B cell (primary cell): ENCODE results near the gene LY9. TPM values are rescaled to one million over a fixed set of nuclear protein-coding genes. Genes with fewer than 3 reads are reported as not detected.

Experiments
- ATAC-seq: fragments of 200-7000 bp; cut with Tn5 transposase; one replicate; pipeline ENCODE4 v1.10.0; 2021; ENCODE audit warnings: low read depth, mild to moderate bottlenecking, moderate number of reproducible peaks, moderate library complexity
- CTCF ChIA-PET: fragments of 350-600 bp; sonication (Branson Sonifier 250); formaldehyde crosslinking; loops from one replicate; lab custom pipeline; 2021; ENCODE audit warnings: antibody characterized with exemption, inconsistent platforms; lab: Charles Lee
- POLR2A ChIA-PET: fragments of 350-600 bp; sonication (Branson Sonifier 250); formaldehyde crosslinking; loops from one replicate; lab custom pipeline; 2021; ENCODE audit warnings: antibody characterized with exemption; lab: Charles Lee
- DNase-seq: peaks from one replicate; pipeline ENCODE4 v3.0.0; 2013
- H2AFZ ChIP-seq: 2 replicates; pipeline ENCODE4 v1.6.1; 2012; ENCODE audit warnings: mild to moderate bottlenecking, low read depth, low read length; ENCODE audit not compliant: insufficient read depth, poor library complexity, severe bottlenecking
- H3K27ac ChIP-seq, 2 donors: 1 replicate in 1 of 2; 2 replicates in 1 of 2; pipeline ENCODE4 v1.5.1; 2012 to 2013; ENCODE audit warnings: low read length in 2 of 2, mild to moderate bottlenecking in 2 of 2, moderate library complexity in 1 of 2
- H3K27me3 ChIP-seq, 4 experiments: fragments of 200-600 bp in 1 of 4; sonication (generic) in 1 of 4; replicated peaks in 1 of 4; 1 replicate in 2 of 4; 2 replicates in 2 of 4; pipeline versions ENCODE4 v1.6.1 to v1.7.0; 2013 to 2016; ENCODE audit warnings: low read length in 3 of 4, mild to moderate bottlenecking in 2 of 4, mixed read lengths in 1 of 4, moderate library complexity in 1 of 4; ENCODE audit not compliant: insufficient read depth in 4 of 4, control insufficient read depth in 3 of 4; ENCODE audit errors: control extremely low read depth in 1 of 4
- H3K36me3 ChIP-seq, 2 experiments: replicated peaks in 1 of 2; 1 replicate in 1 of 2; 2 replicates in 1 of 2; pipeline versions ENCODE4 v1.6.1 to v1.7.1; 2013; ENCODE audit warnings: low read length in 1 of 2; ENCODE audit not compliant: insufficient read depth in 2 of 2, control insufficient read depth in 1 of 2; ENCODE audit errors: control extremely low read depth in 1 of 2, extremely low read depth in 1 of 2
- H3K4me1 ChIP-seq, 2 donors: fragments of 200-600 bp in 1 of 2; sonication (generic) in 1 of 2; 1 replicate in 1 of 2; 2 replicates in 1 of 2; pipeline versions ENCODE4 v1.5.1 to v1.6.1; 2013 to 2017; ENCODE audit warnings: low read length in 2 of 2; ENCODE audit not compliant: control insufficient read depth in 2 of 2, insufficient read depth in 2 of 2
- H3K4me2 ChIP-seq: replicated peaks from 2 replicates; pipeline ENCODE3; 2012; ENCODE audit warnings: mild to moderate bottlenecking, low read depth, low read length; ENCODE audit not compliant: poor library complexity, severe bottlenecking
- H3K4me3 ChIP-seq, 5 experiments: fragments of 200-600 bp in 1 of 5; sonication (generic) in 1 of 5; 1 replicate in 3 of 5; 2 replicates in 2 of 5; pipeline versions ENCODE4 v1.5.1 to v1.7.0; 2011 to 2016; ENCODE audit warnings: low read length in 4 of 5, mild to moderate bottlenecking in 4 of 5, low read depth in 2 of 5, control low read depth in 1 of 5, moderate library complexity in 1 of 5; ENCODE audit not compliant: insufficient read depth in 1 of 5; ENCODE audit errors: control extremely low read depth in 1 of 5, extremely low read depth in 1 of 5
- H3K79me2 ChIP-seq: fragments of 200-600 bp; sonication (generic); one replicate; pipeline ENCODE4 v1.6.0; 2016; ENCODE audit warnings: low read length; ENCODE audit not compliant: control insufficient read depth, insufficient read depth
- H3K9ac ChIP-seq: fragments of 200-600 bp; sonication (generic); 2 replicates; pipeline ENCODE4 v1.6.1; 2017; ENCODE audit warnings: mild to moderate bottlenecking, low read length, moderate library complexity
- H3K9me3 ChIP-seq, 3 donors: one replicate each; pipeline versions ENCODE4 v1.6.1 to v1.7.1; 2013; ENCODE audit warnings: low read length in 2 of 3; ENCODE audit not compliant: control insufficient read depth in 2 of 3, insufficient read depth in 1 of 3; ENCODE audit errors: control extremely low read depth in 1 of 3
- H4K20me1 ChIP-seq: 2 replicates; pipeline ENCODE4 v1.6.0; 2012; ENCODE audit warnings: mild to moderate bottlenecking, low read length; ENCODE audit not compliant: insufficient read depth, control insufficient read depth, poor library complexity, severe bottlenecking
- H3K27ac Mint-ChIP-seq: one replicate; pipeline ENCODE4 v1.8.0; 2021; ENCODE audit warnings: mixed read lengths
- H3K27me3 Mint-ChIP-seq: one replicate; pipeline ENCODE4 v1.8.0; 2021; ENCODE audit warnings: mixed read lengths
- H3K4me1 Mint-ChIP-seq: one replicate; pipeline ENCODE4 v1.8.0; 2021; ENCODE audit warnings: mixed read lengths
- H3K4me3 Mint-ChIP-seq: one replicate; pipeline ENCODE4 v1.8.0; 2021; ENCODE audit warnings: mixed read lengths
- H3K9me3 Mint-ChIP-seq: one replicate; pipeline ENCODE4 v1.8.0; 2022; ENCODE audit warnings: mixed read lengths; ENCODE audit not compliant: insufficient read depth
- CTCF ChIP-seq: fragments of 200-600 bp; IDR thresholded peaks from one replicate; pipeline ENCODE4 v1.8.0; 2022; ENCODE audit warnings: antibody characterized with exemption, mild to moderate bottlenecking
- EZH2 ChIP-seq: IDR thresholded peaks from 2 replicates; pipeline ENCODE4 v1.6.1; 2012; ENCODE audit warnings: borderline replicate concordance, low read depth, mild to moderate bottlenecking, moderate library complexity, low read length; ENCODE audit not compliant: insufficient read depth, poor library complexity, severe bottlenecking
- WGBS: methylation state at CpG from one replicate; pipeline ENCODE4 v1.1.5; 2013; ENCODE audit warnings: missing lambda C conversion rate; ENCODE audit not compliant: insufficient coverage; 5-methylcytosine and 5-hydroxymethylcytosine counted together
- intact Hi-C: fragments of 100-400 bp; cut with micrococcal nuclease; formaldehyde crosslinking; loops from one replicate; pipeline ENCODE4 v1.10.0; 2022
- polyA plus RNA-seq: library from polyadenylated mRNA; depleted of rRNA; stranded (reverse); fragments of >200 nt; gene quantifications from 2 replicates; pipeline ENCODE4 v1.2.3, GENCODE V29; 2012
- total RNA-seq, 2 donors: library from RNA; stranded (reverse); fragments of 120-200 nt in 1 of 2; gene quantifications; 1 replicate in 1 of 2; 2 replicates in 1 of 2; pipeline versions ENCODE4 v1.2.3 to v1.2.4, GENCODE V29; 2013 to 2022

LY9 gene
- total and polyA plus RNA-seq, 2 donors (not counting 1 experiment from before 2014, with no cell fraction given): 252 to 365 TPM

DNA sequence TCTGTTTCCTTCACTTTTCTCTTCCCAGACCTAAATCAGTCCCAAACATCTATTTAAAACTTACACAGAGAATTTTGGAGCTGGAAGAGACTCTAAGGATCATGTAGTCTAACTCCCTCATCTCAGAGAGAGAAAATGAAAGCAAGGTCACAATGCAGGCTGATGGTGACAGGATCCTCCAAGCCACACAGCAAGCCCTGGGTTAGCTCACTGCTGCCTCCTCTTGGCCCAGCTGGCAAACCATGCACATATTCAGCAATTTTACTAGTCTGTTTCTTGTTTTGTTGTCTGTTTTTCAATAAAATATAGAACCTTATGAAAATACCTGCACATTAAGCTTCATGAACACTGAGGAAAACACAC lies 27.7 kb upstream of the LY9 start:
- Histone ChIP-seq H3K4me1 (peaks cover 11 to 18% of the 10 kb centered on the region in 2 donors), H4K20me1 (no peaks in the 10 kb centered on the region), H3K36me3 (no peaks in the 10 kb centered on the region), H3K4me3 (peak overlapping the region in 4 of 5 experiments; percentile 20 to 64 (median 43)), H3K27me3 (no peaks in the 10 kb centered on the region), H3K79me2 (peaks cover 9% of the 10 kb centered on the region), H3K27ac (peak overlapping the region; percentile 39 to 68), H3K4me2 (peak overlapping the region; percentile 77), H3K9me3 (no peaks in the 10 kb centered on the region), H2AFZ (peak overlapping the region; percentile 79), H3K9ac (peak overlapping the region; percentile 69)
- H3K27me3 Mint-ChIP-seq: no peaks in the 10 kb centered on the region
- CTCF ChIA-PET: interaction anchor here (0.6 to 8.0 kb wide), 36 partner anchors 8 to 335 kb away, joined by 3 to 134 read pairs (median 8); partner anchors contain the start of genes CD48, ITLN2, LY9 and SLAMF7
- no peaks in the 10 kb centered on the region for H3K9me3 Mint-ChIP-seq
- TF ChIP-seq EZH2 (no peak), CTCF (peak; percentile 74)
- peak overlapping the region; percentile 83 for H3K4me3 Mint-ChIP-seq
- ATAC-seq (peak; percentile 98), DNase-seq (peak; percentile 87)
- peak overlapping the region; percentile 85 for H3K27ac Mint-ChIP-seq
- H3K4me1 Mint-ChIP-seq: peaks cover 29% of the 10 kb centered on the region
- POLR2A ChIA-PET: interaction anchor here (1.5 to 2.0 kb wide), 2 partner anchors 14 to 87 kb away, joined by 3 to 24 read pairs; no protein-coding TSS in a partner anchor
- intact Hi-C loops: loop anchor here (1.0 to 5.0 kb wide), 4 partner anchors 29 to 184 kb away; partner anchors contain the start of genes ITLN2 and LY9

GRCh38 chr1:160772331-160772730 lies 23.6 kb upstream of the LY9 start:
- H3K9me3 Mint-ChIP-seq: no peaks in the 10 kb centered on the region
- Histone ChIP-seq H2AFZ (no peak overlapping the region), H3K4me2 (no peak overlapping the region), H3K27me3 (no peaks in the 10 kb centered on the region), H4K20me1 (no peaks in the 10 kb centered on the region), H3K9ac (no peak overlapping the region), H3K9me3 (no peaks in the 10 kb centered on the region), H3K27ac (no peak overlapping the region), H3K36me3 (no peaks in the 10 kb centered on the region), H3K4me3 (no peak overlapping the region), H3K79me2 (peaks cover 37% of the 10 kb centered on the region), H3K4me1 (peaks cover 37 to 38% of the 10 kb centered on the region in 2 donors)
- intact Hi-C loops: no loop called here
- DNase-seq (no peak), ATAC-seq (no peak)
- no CpG with 5 or more reads among the region's 1 CpG for WGBS
- H3K4me1 Mint-ChIP-seq: peaks cover 55% of the 10 kb centered on the region
- TF ChIP-seq CTCF: no peak
- no peak for TF ChIP-seq EZH2
- CTCF ChIA-PET: interaction anchor here (0.9 to 11.2 kb wide), 10 partner anchors 9 to 179 kb away, joined by 3 to 150 read pairs (median 4); partner anchors contain the start of genes LY9 and SLAMF7
- no peak overlapping the region for H3K27ac Mint-ChIP-seq
- no peak overlapping the region for H3K4me3 Mint-ChIP-seq
- POLR2A ChIA-PET: no interaction called here
- H3K27me3 Mint-ChIP-seq: no peaks in the 10 kb centered on the region
